HG02884 (cell line): ENCODE measurements around the gene ARHGAP15.

Experiments used
- ATAC-seq: cut with Tn5 transposase; IDR thresholded peaks from one replicate; pipeline ENCODE4 v1.9.1; 2021; ENCODE audit warnings: mild to moderate bottlenecking, moderate library complexity; ENCODE audit not compliant: unreplicated experiment

Gene ARHGAP15

DNA sequence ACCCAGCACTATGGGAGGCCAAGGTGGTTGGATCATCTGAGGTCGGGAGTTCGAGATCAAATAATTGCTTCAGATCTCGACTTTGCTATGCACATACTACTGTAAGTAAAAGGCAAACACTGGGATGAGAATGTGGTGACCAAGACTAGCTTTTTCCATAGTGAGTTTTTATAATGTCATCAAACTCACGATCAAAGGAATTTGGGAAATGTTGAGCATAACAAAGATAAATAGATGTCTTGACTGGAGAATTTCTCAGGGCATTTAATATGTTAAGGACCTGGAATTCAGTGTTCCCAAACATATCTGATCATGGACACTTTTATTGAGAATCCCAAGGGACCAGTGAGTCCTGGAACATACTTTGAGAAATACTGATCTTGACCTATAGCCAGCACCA, 205.6 kb downstream of the ARHGAP15 start:
- ATAC-seq, result no peak

DNA sequence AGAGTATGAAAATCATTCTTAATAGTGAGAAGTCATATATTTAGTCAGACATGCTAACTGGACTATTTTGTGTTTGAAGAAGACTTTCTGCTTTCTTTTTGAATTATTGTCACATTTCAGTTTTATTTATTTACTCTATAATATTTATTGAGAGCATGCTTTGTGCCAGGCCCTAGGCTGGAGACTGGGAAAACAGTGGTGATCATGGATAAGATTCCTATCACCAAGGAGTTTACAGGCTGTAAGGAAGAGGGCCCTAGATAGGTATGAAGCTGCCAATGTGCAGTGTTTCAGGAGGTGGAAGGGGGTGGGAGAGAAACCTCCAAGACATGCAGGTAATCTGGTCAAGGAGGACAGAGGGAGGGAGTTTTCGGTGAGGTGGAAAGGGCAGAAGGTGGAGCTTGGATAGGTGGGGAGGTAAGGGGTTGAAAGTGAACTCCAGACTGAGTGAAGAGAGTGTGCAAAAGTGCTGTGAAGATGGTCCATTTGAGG, 207.5 kb downstream of the ARHGAP15 start:
- no peak for ATAC-seq

DNA sequence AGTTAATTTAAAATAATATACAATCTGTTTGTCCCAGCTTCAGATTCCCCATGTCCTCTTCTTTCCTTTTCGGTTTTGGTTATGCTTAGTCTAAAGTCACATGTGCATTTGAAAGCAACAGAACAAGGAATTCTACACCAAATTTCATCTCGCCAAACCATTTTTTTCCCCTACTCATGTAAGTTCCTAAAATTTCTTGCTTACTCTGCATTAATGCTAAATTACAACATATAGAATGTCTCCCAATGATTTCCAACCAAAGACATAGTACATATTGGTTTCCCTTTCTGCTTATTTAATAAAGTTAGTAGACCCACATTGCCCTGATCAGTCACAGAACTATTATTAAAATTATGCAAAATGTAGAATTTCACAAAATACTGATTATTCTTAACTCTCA, 212.3 kb downstream of the ARHGAP15 start:
- ATAC-seq, result no peak

DNA sequence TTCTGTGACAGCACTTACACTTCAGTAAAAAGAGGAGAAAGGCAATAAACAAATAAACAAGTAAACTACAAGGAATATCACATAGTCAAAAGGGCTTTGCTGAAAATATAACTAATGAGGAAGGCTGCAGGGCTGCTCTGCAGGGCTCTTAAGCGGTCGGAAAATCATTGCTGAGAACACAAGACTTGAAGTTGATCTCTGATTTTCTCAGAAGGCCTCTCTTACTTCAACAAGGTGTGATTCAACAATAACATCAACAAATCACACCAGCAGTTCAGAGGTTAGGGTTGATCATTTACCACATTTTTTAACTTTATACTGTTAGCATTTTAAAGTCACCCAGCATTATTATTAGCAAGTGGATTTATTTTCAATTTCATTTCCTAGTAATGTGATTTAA, 215.6 kb downstream of the ARHGAP15 start:
- ATAC-seq, result no peak

DNA sequence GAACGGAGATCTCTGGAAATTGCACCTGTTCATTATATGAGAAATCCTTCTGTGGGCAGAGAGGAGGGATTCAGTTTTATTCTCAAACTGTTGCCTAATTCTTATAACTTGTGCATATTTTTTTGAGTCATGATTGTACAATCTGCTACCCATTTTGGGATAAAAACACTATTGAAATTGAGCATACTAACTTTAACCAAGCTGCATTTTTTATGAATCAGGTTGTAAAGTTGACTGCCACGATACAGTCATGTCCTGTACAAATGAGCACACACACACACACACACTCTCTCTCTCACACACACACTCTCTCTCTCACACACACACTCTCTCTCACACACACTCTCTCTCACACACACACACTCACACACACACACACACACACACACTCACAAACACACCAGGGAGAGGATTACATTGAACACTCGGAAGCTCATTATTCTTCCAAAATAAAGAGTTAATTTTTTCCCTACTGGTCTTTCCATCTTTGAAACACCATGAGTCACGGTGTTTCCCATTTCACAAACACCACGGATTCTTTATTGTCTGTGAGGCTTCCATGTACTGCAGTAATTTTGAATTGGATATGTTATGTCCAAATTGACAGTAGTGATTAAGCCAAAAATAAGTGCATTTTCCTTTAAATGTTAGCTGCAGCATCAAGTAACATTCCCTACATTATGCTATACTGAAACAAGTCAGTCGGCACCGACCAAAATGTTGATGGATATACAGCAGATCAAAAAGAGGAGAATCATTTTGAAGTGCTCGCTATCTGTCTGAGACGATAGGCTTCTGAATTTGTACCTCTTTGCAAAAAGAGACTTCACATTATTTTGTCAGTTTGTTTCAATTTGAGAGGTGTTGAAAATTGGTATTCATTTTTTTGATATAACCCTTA, 216.9 kb downstream of the ARHGAP15 start:
- no peak for ATAC-seq

DNA sequence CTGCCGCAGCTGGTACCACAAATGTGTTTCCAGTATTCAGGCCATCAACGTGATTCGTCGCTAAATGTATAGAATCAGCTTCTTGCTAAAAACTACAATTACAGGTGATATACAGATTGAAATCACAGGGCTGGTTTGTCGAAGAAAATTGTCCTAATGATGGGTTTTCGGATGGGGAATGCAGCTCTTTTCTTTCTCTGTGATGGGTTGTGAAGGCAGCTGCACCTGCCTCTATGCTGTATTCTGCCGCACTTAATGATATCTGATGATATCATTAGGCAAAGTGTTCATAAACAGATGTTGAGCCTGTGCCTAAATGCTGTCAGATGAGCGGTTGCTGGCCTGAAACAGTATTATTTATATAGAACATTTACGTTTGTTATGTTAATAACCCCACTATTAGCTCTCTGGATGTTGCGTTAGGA, 218.1 kb downstream of the ARHGAP15 start:
- no peak for ATAC-seq

DNA sequence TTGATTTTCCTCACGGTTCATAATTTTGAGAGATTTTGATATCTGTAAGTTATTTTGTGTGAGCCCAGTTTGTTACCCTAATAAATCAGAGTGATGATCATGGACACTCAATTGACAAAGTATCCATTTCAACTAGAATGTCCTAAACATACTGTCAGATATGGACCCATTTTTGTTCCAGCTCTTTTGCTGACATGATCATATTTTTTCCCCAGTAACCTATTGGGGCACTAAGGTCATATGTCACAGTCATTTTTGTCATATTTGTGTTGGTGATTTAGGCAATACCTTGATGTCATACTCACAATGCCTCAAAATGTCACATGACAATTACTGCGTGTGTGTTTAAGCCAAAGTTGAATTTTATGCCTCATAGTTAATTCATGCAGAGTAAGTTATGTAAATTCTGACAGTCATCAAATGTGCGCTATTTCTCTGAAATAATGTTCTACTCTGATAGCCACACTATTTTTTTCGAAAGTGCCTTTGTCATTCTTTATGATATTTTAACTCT, 218.7 kb downstream of the ARHGAP15 start:
- no peak for ATAC-seq

DNA sequence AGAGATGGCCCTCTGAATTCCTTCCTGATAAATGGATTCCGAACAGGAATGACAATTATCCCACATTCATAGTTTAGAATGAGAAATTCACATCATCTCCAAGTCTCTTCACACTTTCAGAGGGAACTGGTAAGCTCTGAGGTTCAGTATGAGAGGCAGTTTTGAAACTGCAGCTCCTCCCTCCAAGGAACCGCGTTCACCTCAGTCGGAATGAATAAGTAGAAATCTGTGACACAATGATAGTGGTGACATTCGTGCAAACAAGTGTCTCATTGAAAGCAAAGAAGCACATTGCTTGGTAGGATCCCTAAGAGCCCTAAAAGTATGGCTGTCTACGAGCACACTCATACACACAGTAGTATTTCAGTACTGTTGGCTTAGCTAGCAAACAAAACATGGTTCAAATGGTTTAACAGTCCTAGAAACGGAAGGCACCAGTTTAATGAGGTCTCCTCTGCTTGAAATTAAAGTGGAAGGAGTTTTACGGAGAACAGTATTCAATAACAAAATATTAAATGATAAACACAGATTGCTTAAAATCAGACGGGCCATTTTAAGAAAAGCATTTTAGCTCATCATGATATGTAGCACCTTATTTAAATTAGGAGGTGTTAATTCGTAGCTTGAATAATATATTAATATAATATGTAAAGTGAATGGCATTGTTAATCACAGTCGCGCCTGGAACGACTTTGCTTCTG, 225.0 kb downstream of the ARHGAP15 start:
- no peak for ATAC-seq

DNA sequence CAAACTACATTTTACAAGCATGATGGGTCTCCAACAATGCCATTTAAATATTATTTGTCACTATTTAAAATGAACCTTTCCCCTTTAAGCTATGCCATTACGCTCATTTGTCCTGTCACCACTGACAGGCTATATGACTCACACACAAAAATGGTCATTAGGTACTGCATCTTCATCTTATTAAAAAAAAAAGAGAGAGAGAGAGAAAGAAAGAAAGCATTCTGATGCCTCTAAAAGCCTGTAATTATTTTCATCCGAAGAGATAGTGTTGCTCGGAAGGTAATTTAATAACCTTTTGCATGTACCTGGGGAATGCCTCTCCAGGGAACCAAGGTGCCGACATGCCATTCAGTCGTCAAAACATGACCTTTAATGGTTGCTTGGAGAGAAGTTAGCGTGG, 226.7 kb downstream of the ARHGAP15 start:
- ATAC-seq, result no peak

DNA sequence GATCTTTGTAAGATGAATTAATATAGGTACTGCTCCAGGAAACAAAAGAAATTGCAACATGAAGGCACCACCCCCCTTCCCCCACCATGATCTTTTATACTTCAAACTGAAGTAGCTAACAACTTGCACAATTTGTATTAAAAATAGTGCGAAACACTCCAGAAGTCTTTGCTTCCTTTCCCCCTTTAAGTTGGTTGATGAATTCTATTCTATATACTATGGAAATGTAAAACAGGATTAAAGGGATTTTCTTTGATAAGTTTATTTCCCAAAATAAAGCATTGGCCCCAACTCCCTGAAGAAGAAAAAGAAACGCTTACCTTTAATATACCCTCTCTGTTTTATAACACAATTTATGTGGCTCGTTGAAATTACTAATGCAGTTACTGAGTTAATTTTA, 227.1 kb downstream of the ARHGAP15 start:
- no peak for ATAC-seq

DNA sequence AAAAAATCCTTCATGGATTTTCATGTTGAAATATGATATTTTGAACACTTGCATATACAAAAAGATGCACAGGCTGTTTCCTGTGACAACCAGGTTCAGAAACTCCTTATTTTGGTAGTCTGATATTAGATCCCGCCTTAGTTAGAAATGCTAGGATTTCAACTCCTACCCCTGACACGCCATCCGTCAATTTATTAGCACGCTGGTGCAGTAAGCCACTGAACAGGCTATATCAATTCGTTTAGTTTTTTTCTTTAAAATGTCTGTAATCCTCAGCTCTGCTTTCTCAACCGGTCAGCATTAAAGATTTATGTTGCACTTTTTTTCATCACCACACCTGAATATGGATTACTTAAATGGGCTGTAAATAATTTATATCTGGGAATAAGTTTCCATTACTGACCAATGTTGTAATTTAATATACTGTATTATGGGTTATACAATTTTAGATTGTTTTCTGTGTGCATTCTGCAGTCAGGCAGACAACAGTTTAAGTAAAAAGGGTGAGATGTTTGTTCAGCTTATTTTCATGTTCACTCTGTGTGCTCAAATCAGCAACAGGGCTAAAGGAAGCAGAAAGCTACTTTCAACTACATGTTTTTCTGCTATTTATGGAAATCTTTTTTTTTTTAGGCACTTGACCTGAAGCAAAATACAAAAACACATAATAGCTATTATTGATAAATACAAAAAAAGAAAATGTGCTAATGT, 227.7 kb downstream of the ARHGAP15 start:
- ATAC-seq, result no peak

DNA sequence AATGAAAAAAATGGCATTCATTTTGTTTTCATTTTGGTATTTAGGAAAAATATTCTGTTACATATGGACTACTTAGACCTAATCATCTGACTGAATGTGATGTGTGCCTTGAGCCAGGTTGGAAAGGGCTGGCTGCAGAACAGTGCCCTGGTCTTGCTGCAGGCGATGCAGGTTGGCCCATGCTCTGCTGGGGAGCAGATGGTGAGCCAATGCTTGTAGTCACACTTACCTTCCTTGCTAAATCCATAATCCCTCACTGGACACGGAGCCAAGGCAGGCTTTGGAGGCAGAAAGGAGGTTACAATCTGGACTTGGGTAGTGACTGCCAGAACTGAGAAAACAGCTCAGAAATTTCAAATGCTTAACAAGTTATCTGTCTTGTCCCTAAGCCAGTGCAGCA, 228.7 kb downstream of the ARHGAP15 start:
- ATAC-seq, result no peak

DNA sequence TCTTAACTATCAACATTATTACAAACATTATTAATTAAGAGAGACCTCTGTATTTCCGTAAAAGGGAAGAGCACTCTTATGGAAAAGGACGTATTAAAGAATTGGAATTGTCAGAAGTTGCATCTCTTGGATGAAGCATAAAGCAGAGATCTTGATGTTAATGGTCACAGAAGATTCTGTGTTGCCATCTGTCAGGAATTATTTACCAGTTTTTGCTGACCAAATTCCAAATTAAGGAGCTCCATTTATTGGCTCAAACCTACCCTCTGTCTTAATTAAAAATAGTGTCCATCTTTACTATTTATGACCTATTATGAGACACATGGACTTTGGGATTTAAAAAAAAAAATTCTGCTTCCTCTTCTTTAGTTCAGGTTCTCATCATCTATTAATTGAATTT, 232.1 kb downstream of the ARHGAP15 start:
- no peak for ATAC-seq

DNA sequence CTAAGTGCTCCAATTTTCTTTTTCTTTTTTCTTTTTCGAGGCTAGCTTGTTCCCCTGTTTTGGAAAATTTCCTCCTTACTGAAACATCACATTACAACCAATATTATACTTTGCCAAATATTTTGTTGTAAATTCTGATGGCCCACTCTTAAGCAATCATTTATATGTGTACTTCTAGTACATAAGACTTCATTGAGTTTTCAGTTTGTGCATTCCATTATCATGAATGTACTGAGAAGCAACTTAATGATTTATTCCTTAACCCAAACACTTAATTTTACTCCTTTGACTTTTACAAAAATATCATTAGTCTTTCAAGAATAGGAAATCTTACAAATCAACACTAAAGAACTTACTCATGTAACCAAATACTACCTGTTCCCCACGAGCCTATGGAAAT, 242.4 kb downstream of the ARHGAP15 start:
- no peak for ATAC-seq

DNA sequence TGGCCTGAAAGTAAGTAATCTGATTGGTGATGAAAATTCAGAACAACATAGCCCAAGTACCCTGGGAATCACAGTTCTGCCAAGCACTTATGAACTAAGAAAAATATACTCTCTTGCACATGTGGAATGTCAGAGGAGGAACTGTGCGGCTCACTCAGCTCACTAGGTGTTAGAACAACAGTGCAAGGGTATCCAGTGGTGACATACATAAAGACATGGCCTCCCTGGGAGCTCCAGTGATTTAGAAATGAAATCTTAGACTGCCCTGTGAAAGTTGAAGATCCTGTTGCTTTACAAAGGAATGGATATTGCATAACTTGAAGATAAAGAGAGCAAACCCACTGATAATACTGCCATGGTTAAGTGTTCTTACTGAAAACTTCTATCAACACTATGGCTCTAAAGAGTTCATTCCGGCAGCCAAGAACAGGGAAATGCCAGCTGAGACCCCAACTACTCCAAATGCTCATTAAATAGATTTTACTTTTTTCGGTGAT, 246.2 kb downstream of the ARHGAP15 start:
- ATAC-seq, result no peak

DNA sequence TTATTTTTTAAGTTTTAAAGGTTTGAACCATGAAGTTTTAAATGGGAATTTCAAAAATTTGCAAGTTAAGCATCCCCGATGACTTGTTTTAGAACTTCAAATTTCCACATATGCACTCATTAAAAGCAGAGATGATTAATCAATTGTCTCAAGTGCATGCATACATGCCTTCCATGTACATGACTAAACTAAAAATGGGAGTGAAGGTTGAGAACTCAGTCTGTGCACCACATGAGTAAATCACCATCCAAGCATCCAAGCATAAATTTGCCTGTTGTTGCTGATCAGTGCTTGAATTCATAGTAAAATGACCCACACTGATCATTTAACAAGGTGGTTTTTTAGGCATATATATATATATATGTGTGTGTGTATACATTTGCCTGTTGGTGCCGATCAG, 249.8 kb downstream of the ARHGAP15 start:
- ATAC-seq, result no peak

DNA sequence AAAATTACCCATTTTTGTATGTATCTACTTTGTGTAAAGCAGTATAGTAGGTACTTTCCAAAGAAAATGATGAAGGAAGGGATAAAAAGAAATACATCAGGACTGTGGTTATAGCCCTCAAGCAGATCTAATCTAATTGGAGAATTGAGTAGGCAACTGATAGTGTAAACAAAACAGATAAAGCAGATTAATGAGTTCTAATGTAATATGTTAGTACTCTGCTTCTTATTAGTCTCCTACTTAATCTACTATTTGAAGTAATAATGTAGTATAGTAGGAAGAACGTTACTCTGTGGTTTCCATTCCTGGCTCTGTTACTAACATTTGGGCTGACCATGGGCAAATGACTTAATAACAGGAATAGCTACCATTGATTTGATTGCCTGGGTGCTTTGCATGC, 250.7 kb downstream of the ARHGAP15 start:
- no peak for ATAC-seq

DNA sequence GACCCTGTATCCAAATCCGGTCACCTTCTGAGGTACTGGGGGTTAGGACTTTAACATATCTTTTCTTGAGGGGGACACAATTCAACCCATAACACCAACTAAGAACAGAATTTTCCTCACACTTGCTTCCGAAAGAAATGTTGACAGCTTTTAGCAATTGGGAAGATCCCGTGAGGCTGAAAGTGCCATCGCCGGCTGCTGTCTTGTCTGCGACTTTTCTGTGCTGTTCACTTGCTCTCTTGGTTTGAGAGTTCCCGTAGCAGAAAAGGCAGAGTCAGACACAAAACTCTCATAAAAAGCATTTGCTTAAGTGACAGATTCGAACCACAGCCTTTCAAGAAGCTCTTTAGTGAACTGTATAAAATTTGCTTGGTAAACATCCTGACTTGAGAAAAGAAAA, 253.4 kb downstream of the ARHGAP15 start:
- ATAC-seq, result no peak

DNA sequence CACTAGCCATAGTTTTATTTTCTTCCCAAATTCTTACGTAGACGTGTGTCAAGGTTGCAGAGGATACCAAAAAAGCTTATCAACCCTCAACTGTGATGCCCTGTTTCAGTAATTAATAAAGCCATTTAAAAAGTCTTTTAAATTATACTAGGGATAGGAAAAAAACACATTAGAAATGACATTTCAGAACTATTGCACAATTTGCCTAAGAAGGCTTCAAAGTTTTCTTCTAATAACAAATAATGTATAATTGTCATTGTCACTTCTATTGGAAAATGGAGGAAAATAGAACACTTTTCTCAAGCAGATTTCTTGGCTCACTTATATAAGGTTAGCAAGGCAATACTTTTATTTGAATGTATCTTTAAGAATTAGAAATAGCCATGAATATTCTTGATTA, 253.8 kb downstream of the ARHGAP15 start:
- no peak for ATAC-seq

DNA sequence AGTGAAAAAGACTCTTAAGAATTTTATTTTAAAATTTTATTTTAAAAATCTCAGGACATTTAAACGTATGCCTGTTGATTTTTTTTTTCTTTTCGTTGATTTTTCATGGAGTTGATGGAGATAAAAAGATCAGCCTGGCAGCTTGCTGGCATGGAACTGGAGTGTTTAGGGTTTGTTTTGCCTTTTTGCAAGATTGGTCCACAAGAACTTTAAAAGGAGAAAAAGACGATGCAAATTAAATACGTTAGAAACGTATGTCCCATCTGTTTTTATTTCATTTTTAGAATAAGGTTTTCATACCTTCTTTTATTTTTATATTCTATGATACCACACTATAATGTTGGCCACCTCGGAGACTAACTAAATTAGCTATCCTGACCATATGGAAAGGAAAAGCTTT, 254.9 kb downstream of the ARHGAP15 start:
- ATAC-seq, result no peak

DNA sequence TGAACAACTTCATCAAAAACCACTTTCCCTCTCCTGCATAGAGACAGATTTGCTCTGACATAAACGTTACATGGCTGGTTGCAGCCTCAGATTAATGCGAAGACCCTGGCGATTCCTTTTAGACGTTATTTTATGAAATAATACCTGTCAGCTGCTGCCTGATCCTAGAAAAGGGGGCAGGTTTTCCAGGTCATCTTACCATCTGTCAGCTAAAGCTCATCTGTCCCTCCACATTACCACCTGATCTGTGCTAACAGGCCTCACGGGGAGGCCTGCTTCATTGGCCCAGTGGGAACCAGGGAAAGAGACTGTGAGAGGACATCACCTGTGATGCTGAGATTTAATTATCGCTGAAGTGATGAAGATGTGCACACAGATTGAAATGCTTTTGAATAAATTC, 261.0 kb downstream of the ARHGAP15 start:
- ATAC-seq, result no peak
